PFSK-1 (cell line): Measurements from ENCODE around the gene LYRM1.

Experiments used
- FOXP2 ChIP-seq: optimal IDR thresholded peaks from 2 replicates; pipeline ENCODE3; 2011; ENCODE audit warnings: borderline replicate concordance, control low read depth, inconsistent platforms; ENCODE audit not compliant: insufficient read depth; ENCODE audit errors: extremely low read length, extremely low read depth
- POLR2AphosphoS5 ChIP-seq: IDR thresholded peaks from 2 replicates; pipeline ENCODE4 v1.6.1; 2012; ENCODE audit warnings: low read depth, mild to moderate bottlenecking, control low read depth, low read length, moderate library complexity
- SIN3A ChIP-seq: IDR thresholded peaks from 2 replicates; pipeline ENCODE4 v1.6.1; 2012; ENCODE audit warnings: mild to moderate bottlenecking, low read length, moderate library complexity, borderline replicate concordance; ENCODE audit not compliant: insufficient read depth
- TAF1 ChIP-seq: IDR thresholded peaks from 2 replicates; pipeline ENCODE4 v1.6.1; 2012; ENCODE audit warnings: low read length, control low read depth, borderline replicate concordance; ENCODE audit not compliant: insufficient read depth
- TF ChIP-seq, protein P1 (sequence below), 2 experiments: IDR thresholded peaks; 2 replicates each; pipeline versions ENCODE4 v1.6.1 to v1.8.0; 2011 to 2012; ENCODE audit warnings: low read depth in 2 of 2, low read length in 2 of 2, control low read depth in 1 of 2, inconsistent platforms in 1 of 2, mild to moderate bottlenecking in 1 of 2, moderate library complexity in 1 of 2; ENCODE audit not compliant: insufficient read depth in 1 of 2

The LYRM1 gene

DNA sequence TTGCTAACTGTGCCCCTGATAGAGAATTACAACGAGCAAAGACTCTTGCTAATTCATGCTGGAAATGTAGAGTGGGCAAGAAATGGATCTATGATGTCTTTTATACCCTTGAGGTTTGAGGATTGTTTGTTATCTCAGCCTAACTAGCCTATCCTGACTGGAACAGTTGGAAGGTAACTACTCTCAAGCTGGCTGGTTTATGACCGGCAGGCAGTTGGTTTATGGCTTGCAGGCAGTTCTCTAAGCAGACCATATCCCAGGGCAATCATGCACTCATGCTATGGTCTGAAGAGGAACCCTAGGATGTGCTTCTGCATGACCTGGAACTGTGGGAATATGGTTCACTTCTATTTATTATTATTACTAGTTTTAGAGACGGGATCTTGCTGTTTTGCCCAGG lies 49.1 kb downstream of the LYRM1 start:
- no peak for TF ChIP-seq FOXP2

DNA sequence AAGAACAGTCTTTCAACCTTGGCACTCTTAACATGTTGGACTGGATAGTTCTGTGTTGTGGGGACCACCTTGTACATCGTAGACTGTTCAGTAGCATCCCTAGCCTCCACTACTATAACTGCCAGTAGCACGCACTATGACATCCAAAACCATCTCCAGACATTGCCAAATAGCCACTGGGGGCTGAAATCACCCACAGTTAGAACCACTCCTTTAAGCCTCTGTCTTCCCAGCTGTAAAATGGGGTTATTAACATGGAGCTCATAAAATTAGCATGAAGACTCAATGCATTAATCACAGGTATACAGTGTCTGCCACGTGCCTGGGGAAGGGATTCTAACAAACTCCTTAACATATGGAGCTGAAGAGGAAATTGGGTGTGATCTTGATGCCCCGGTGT lies 49.7 kb downstream of the LYRM1 start:
- TF ChIP-seq, protein P1, sequence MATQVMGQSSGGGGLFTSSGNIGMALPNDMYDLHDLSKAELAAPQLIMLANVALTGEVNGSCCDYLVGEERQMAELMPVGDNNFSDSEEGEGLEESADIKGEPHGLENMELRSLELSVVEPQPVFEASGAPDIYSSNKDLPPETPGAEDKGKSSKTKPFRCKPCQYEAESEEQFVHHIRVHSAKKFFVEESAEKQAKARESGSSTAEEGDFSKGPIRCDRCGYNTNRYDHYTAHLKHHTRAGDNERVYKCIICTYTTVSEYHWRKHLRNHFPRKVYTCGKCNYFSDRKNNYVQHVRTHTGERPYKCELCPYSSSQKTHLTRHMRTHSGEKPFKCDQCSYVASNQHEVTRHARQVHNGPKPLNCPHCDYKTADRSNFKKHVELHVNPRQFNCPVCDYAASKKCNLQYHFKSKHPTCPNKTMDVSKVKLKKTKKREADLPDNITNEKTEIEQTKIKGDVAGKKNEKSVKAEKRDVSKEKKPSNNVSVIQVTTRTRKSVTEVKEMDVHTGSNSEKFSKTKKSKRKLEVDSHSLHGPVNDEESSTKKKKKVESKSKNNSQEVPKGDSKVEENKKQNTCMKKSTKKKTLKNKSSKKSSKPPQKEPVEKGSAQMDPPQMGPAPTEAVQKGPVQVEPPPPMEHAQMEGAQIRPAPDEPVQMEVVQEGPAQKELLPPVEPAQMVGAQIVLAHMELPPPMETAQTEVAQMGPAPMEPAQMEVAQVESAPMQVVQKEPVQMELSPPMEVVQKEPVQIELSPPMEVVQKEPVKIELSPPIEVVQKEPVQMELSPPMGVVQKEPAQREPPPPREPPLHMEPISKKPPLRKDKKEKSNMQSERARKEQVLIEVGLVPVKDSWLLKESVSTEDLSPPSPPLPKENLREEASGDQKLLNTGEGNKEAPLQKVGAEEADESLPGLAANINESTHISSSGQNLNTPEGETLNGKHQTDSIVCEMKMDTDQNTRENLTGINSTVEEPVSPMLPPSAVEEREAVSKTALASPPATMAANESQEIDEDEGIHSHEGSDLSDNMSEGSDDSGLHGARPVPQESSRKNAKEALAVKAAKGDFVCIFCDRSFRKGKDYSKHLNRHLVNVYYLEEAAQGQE (IDR thresholded peaks at IDR 0.05; ENCODE audit: insufficient read depth in 1 of 2, low read depth in 2 of 2, low read length in 2 of 2) = no peak
- TF ChIP-seq SIN3A (no peak), FOXP2 (no peak), POLR2AphosphoS5 (no peak), TAF1 (no peak)

DNA sequence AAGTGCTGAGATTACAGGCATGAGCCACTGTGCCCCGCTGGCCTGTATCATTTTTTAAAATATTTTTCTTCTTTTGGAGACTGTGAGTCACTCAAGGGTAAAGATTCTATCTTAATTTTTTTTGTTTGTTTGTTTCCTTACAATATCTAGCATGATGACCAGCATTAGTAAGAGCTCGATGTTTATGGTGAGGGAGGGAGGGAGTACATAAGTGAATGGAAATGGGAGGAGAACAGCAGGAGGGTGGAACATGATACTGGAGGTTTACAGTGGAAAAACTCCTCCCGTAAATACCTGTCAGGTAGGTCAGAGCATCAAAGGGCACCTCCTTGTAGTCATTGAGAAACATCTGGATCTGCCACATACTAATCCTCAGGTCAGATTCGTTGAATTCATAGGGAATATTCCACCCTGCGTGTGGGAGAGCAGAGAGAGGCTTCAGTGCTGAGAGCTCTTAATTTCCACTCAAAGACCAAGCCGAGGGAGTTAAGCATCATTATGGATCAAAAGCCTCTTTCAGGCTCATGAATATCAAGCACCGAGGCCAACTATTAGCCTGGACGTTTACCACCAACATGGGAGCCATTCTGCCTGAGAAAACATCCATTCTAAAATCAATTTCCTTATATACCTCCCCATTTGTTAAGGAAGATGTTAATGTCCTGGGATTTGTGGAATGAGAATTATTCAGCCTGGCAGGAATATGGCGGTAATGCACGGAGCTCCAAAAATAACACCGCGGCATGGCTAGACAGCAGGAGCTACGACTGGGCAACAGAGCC lies 51.8 kb downstream of the LYRM1 start:
- TF ChIP-seq TAF1 (no peak), POLR2AphosphoS5 (no peak), SIN3A (no peak), FOXP2 (no peak)
- TF ChIP-seq, protein P1 (IDR thresholded peaks at IDR 0.05; ENCODE audit: insufficient read depth in 1 of 2, low read depth in 2 of 2, low read length in 2 of 2) = no peak

DNA sequence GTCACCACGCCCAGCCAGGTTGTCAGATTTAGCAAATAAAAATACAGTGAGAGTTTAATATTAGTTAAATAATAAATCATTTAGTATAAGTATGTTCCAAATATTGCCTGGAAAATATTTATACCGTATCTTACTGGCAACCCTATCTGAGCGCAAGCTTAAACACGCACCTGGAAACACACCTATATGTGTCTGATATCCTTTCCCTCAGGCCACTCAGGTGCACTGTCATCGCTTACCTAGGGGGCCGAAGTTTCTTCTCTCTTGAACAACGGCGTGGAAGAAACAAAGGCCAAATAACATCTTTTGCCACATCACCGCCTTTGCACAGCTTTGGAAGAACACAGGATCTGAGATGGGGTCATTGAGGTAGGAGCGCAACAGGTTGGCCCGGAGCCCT lies 54.0 kb downstream of the LYRM1 start:
- TF ChIP-seq, protein P1 (IDR thresholded peaks at IDR 0.05; ENCODE audit: insufficient read depth in 1 of 2, low read depth in 2 of 2, low read length in 2 of 2) = no peak
- TF ChIP-seq TAF1 = no peak
- TF ChIP-seq POLR2AphosphoS5 = no peak
- no peak for TF ChIP-seq SIN3A
- no peak for TF ChIP-seq FOXP2

DNA sequence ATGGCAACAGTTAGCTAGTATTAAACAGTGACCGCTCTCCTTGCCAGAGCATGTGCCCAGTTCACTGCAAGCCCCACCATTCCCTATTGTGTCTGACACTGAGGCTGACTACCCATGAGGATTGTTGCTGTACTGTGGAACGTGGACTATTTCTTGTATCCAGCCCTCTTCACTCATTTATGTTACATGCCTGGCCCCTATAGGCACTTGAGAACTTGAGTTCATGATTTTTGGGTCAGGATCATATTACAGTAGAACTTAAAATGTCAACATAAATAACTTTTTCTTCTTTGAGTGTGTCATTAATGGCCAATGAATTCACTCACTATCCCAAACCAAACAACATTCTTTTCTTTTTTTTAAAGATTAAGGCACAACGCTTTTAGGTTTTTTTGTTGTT lies 55.7 kb downstream of the LYRM1 start:
- no peak for TF ChIP-seq FOXP2
- TF ChIP-seq TAF1 = no peak
- TF ChIP-seq POLR2AphosphoS5 = no peak
- TF ChIP-seq, protein P1 (IDR thresholded peaks at IDR 0.05; ENCODE audit: insufficient read depth in 1 of 2, low read depth in 2 of 2, low read length in 2 of 2) = no peak
- TF ChIP-seq SIN3A = no peak
